ENCODE measurements around the gene POM121C.
"Not testable (repeated sequence)": the region's sequence is repeated elsewhere in the genome, so short reads cannot be mapped to it uniquely, and the experiment has no call there.

DNA sequence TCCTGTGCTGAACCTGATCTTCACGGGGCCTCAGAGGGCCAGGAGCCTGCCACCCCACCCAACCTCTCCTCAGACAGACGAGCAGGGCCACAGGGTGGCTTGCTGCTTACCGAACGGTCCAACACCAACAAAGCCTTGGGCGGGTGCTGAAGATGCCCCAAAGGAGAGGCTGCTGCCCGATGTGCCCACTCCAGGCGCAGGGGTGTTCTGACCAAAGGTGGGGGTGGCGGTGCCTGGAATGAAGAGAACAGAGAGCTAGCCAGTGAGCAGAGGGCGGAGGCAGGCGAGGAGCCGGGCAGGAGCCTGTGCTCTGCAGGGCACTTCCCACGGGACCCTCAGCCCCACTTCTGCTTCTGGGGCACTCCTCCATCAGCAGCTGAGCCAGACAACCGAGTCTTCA lies 66.9 kb downstream of the POM121C start:
- TF ChIP-seq, protein P1, sequence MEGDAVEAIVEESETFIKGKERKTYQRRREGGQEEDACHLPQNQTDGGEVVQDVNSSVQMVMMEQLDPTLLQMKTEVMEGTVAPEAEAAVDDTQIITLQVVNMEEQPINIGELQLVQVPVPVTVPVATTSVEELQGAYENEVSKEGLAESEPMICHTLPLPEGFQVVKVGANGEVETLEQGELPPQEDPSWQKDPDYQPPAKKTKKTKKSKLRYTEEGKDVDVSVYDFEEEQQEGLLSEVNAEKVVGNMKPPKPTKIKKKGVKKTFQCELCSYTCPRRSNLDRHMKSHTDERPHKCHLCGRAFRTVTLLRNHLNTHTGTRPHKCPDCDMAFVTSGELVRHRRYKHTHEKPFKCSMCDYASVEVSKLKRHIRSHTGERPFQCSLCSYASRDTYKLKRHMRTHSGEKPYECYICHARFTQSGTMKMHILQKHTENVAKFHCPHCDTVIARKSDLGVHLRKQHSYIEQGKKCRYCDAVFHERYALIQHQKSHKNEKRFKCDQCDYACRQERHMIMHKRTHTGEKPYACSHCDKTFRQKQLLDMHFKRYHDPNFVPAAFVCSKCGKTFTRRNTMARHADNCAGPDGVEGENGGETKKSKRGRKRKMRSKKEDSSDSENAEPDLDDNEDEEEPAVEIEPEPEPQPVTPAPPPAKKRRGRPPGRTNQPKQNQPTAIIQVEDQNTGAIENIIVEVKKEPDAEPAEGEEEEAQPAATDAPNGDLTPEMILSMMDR (IDR thresholded peaks at IDR 0.05; ENCODE audit: poor library complexity): not testable (repeated sequence)
- TF ChIP-seq EZH2 (IDR thresholded peaks at IDR 0.05; ENCODE audit: borderline replicate concordance); EZH2phosphoT487 (IDR thresholded peaks at IDR 0.05; ENCODE audit: low read depth, severe bottlenecking, unreplicated experiment): not testable (repeated sequence)

All from hepatocyte (in vitro differentiated cells).